GM19452 (cell line): Measurements from ENCODE around the gene SPATA31E1.
"Not testable (repeated sequence)": the region's sequence is repeated elsewhere in the genome, so short reads cannot be mapped to it uniquely, and the experiment has no call there.

Experiments
- ATAC-seq: cut with Tn5 transposase; IDR thresholded peaks from one replicate; pipeline ENCODE4 v1.9.1; 2021; ENCODE audit not compliant: unreplicated experiment

The SPATA31E1 gene

DNA sequence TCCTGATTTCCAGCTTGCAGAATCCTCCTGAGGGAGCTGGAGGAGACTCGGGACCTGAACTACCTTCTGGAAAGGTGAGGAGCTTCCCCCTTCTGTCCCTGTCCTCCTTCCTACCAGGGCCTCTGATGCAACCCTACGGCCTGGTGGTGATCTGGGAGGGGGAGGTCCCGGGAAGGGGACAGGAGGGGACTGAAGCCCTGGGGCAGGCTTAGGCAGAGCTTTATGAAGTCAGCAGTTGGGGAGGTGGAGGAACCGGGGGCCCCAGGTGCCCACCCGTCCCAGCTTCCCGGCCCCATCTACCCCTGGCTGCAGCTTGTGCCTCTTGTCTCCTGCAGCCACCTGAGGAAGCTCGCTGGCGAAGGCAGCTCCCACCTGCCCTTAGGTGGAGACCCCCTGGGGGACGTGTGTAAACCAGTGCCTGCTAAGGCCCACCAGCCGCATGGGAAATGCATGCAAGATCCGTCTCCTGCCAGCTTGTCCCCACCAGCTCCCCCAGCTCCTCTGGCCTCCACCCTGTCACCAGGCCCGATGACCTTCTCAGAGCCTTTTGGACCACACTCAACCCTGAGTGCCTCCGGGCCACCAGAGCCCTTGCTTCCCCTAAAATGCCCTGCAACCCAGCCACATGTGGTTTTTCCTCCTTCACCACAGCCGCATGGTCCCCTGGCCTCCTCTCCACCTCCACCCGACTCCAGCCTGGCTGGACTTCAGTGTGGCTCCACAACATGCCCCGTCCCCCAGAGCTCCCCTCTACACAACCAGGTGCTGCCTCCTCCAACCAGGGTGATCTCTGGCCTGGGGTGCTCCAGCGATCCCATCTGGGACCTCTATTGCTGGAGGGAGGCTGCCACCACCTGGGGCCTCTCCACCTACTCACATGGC lies 2.1 kb downstream of the SPATA31E1 start:
- ATAC-seq, result no peak

- ATAC-seq, result no peak
Observed at GRCh38 chr9:87885484-87886189, 3.0 kb downstream of the SPATA31E1 start.

- no peak for ATAC-seq
Observed at GRCh38 chr9:87886210-87886932, 3.7 kb downstream of the SPATA31E1 start.

GRCh38 chr9:87886933-87887505 lies 4.3 kb downstream of the SPATA31E1 start:
- no peak for ATAC-seq

DNA sequence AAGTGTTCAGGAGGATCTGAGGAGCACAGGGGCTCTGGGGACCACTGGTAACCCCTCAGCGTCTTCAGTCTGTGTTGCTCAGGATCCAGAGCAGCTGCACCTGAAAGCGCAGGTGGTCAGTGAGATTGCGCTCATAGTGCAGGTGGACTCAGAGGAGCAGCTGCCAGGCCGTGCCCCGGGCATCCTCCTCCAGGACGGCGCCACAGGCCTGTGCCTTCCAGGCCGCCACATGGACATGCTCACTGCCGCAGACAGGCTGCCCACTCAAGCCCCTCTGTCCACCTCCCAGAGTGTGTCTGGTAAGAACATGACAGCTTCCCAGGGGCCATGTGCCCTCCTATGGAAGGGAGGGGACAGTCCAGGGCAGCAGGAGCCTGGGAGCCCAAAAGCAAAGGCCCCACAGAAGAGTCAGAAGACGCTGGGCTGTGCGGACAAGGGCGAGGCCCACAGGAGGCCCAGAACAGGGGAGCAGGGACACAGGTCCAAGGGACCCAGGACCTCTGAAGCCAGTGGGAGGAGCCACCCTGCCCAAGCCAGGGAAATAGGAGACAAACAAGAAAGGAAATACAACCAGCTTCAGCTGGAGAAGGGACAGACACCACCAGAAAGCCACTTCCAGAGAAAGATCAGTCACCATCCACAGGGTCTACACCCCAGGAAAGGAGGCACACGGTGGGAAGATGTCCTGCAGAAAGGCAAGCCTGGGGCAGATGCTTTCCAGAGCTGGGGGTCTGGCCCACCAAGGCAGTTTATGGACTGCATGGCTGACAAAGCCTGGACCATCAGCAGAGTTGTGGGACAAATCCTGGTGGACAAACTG lies 5.2 kb downstream of the SPATA31E1 start:
- ATAC-seq, result no peak

GRCh38 chr9:87888501-87888900 lies 5.8 kb downstream of the SPATA31E1 start:
- ATAC-seq, result no peak

DNA sequence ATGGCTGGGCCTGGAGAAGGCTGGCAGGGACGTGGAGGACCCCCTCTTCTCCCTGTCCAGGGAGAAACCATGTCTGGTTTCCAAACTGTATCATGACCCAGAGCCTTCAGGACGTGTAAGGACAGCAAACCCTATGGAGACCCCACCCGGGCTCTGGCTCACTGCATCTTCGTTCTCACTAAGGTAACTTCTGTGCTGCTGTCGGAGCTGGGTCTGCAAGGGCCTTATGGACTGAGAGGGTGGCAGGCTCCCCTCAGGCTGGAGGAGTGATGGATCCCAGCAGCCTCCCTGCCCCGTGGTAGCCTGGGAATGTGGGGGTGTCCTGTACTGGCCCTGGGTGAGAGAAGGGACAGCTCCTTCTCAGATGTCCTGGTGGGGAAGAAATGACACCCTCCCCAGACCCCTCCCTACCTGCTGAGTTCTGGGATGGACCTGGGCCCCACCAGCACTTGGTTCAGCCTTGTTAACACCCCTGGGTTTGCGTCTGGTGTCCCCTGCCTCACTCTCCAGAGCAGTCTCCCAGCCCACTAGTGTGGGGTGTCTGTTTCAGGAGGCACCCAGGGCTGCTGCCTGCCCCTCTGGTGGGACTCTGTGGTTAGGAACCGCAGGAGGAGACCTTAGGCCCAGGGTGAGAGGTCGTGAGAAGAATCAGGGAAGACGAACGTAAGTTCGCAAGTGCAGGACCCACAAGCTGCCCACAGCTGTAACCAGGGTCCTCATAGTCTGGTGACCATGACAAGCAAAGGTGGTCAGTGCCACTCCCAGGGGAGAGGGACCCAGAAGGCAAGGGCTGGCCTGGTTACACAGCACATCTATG lies 6.6 kb downstream of the SPATA31E1 start:
- no peak for ATAC-seq

GRCh38 chr9:87889882-87890252 lies 7.2 kb downstream of the SPATA31E1 start:
- ATAC-seq, result no peak

- no peak for ATAC-seq
Observed at GRCh38 chr9:87890837-87891236, 8.2 kb downstream of the SPATA31E1 start.

GRCh38 chr9:87891754-87892153 lies 9.1 kb downstream of the SPATA31E1 start:
- no peak for ATAC-seq

- no peak for ATAC-seq
Observed at GRCh38 chr9:87892956-87893355, 10.3 kb downstream of the SPATA31E1 start.

- no peak for ATAC-seq
Observed at GRCh38 chr9:87894998-87895625, 12.4 kb downstream of the SPATA31E1 start.

- ATAC-seq, result no peak
Observed at GRCh38 chr9:87896891-87897290, 14.2 kb downstream of the SPATA31E1 start.

DNA sequence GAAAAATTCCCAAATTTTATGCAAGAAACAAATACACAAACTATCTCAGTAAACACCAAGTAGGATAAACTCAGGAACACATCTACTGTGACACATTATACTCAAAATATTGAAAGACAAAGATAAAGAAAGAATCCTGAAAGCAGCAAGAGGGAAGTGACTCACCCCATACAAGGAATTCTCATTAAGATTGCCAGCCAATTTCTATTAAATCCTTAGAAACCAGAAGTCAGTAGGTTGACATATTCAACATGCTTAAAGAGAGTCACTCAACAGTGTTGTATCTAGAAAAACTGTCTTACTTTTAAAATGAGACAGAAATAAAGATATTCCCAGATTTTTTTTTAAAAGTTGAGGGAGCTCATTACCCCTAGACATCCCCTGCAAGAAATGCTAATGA lies 15.5 kb downstream of the SPATA31E1 start:
- ATAC-seq, result no peak

DNA sequence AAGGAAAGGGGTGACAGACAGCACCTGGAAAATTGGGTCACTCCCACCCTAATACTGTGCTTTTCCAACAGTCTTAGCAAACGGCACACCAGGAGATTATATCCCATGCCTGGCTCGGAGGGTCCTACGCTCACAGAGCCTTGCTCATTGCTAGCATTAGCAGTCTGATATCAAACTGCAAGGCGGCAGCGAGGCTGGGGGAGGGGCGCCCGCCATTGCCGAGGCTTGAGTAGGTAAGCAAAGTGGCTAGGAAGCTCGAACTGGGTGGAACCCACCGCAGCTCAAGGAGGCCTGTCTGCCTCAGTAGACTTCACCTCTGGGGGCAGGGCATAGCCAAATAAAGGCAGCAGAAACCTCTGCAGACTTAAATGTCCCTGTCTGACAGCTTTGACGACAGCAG lies 19.7 kb downstream of the SPATA31E1 start:
- ATAC-seq, result not testable (repeated sequence)

- no peak for ATAC-seq
Observed at GRCh38 chr9:87909310-87910041, 26.8 kb downstream of the SPATA31E1 start.

DNA sequence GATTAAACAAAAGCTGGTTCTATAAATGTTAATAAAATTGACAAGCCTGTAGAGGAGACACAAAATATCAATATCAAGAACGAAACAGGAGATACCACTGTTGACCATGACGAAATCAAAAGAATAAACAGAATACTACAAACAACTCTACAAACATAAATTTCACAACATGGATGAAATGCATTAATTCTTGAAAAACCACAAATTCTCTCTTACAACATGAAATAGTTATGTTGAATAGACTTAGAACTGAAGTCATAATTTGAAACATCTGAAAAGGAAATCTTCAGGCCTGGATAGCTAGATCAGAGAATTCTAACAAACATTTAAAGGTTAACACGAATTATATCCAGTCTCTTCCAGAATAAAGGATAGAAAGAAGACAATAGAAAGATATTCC lies 28.1 kb downstream of the SPATA31E1 start:
- no peak for ATAC-seq

DNA sequence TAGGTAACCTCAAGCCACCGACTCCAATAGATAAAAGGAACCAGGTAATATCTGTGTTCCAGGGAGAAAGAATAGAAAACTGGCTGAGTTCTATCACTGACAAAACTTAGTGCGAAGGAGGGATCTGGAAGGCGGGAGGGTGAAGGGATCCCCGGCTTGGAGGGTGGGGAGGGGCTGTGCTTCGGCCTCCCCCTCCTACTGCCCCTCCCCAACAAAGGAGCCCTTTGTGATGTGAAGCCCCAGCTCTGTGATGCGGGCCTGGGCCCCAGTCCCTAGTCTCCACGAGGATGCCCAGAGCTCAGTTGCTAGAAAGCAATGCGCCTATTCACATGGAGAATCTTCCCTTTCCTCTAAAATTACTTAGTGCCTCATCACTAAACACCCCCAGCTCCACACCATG lies 35.0 kb downstream of the SPATA31E1 start, which contains the start of gene SPATA31C1:
Gene SPATA31C1 (plus strand): TSS at position 301 of the 400 bp plus-strand sequence.
- not testable (repeated sequence) for ATAC-seq
